Fibroblast of the aortic adventitia (primary cell): ENCODE results near the gene STK24. TPM values are rescaled to one million over a fixed set of nuclear protein-coding genes. Genes with fewer than 3 reads are reported as not detected.

Source experiments
- DNase-seq: peaks from one replicate; pipeline ENCODE4 v3.0.0-alpha.2; 2010; ENCODE audit warnings: low read depth
- H3K4me3 ChIP-seq: 2 replicates; pipeline ENCODE4 v1.5.1; 2011; ENCODE audit warnings: low read depth, mild to moderate bottlenecking, control low read depth, low read length, moderate library complexity
- total RNA-seq: library from RNA; depleted of rRNA; stranded (reverse); fragments of >200 nt; gene quantifications from 2 replicates; pipeline ENCODE4 v1.2.3, GENCODE V29; 2012; ENCODE audit warnings: low replicate concordance
- TF ChIP-seq, protein P1 (sequence below): IDR thresholded peaks from 2 replicates; pipeline ENCODE4 v1.5.1; 2011; ENCODE audit warnings: mild to moderate bottlenecking, low read length, control low read depth, inconsistent platforms; ENCODE audit not compliant: insufficient read depth

The STK24 gene
- total RNA-seq, 1 donor: 64.0 TPM

DNA sequence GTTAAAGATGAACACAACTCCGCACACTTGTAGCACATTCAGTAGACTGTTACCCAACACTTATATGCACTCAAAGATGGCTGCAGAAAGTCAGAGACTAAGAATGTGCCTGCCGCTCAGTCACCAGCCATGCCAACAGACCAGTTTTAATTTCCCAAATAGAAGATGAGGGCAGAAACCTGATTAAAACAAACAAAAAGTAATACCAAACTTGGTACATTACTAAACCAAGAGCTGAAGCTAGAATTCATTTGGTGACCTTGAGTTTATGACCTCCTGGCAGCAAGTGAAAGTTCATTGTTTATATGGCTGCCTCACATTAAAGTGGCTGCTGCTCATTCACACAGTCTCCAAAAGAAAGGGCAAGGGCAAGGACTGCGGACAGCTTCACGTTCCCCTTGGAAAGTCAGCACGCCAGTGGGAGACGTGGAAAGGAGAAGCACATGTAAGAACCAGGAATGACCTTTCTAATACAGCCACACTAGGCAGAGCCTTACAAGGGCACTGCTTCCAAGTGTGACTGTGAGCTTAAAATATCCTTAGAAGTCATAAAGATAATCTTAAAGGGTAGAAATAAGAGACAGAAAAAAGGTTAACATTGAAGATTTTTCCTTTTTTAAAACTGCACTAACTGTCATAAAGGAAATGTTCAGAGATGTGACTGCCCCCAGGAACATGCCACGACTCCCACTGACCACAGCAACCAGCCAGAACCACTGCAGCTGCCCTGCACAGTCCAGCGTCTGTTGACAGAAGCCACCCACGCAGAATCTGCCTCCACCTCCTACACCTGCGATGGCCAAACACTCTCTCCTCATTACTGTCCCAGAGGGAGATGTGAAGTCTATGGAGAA is 73.5 kb downstream of the STK24 start:
- peak overlapping the region; percentile 34 for H3K4me3 ChIP-seq
- TF ChIP-seq, protein P1, sequence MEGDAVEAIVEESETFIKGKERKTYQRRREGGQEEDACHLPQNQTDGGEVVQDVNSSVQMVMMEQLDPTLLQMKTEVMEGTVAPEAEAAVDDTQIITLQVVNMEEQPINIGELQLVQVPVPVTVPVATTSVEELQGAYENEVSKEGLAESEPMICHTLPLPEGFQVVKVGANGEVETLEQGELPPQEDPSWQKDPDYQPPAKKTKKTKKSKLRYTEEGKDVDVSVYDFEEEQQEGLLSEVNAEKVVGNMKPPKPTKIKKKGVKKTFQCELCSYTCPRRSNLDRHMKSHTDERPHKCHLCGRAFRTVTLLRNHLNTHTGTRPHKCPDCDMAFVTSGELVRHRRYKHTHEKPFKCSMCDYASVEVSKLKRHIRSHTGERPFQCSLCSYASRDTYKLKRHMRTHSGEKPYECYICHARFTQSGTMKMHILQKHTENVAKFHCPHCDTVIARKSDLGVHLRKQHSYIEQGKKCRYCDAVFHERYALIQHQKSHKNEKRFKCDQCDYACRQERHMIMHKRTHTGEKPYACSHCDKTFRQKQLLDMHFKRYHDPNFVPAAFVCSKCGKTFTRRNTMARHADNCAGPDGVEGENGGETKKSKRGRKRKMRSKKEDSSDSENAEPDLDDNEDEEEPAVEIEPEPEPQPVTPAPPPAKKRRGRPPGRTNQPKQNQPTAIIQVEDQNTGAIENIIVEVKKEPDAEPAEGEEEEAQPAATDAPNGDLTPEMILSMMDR: no peak
- DNase-seq: no peak

DNA sequence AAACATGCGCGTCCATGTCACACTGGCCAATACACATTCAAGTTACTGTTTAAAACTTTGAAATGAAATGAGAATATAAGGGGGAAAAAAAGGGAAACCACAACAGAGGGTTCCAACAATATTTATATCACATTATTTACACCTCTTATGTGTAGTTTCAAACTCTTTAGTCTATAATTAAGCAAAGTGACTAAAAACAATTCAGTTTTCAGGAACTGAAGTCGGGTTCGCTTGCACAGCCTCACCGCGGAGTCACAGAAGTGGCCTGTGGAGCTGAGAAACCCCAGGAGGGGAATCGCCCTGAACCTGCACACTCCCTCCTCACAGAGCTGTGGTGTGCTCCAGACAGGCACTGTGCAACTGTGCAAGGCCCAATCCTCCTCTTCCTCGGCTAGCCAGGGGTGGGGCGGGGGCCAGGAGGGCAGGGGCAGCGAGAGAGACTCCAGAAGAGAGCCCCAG is 75.9 kb downstream of the STK24 start:
- TF ChIP-seq, protein P1: no peak
- DNase-seq: no peak
- no peak overlapping the region for H3K4me3 ChIP-seq

DNA sequence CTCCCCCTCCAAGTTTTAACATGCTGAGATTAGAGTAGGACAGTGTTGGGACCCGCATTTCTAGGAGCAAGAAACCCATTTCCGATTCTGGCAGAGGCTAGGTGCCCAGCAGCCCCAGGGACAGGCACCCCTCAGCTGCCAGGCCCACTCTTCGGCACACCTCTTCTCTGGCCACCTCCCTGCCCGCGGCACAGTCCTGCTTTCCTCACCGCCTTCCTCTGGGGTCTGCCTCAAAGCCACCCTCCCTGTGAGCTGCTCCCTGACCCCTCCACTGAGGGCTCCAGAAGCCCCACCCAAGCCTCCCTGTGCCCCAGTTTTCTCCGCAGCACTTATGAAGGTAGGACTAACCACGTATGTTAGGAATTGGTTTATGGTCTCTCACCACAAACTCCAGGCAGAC is 79.9 kb downstream of the STK24 start:
- TF ChIP-seq, protein P1: no peak
- no peak for DNase-seq

DNA sequence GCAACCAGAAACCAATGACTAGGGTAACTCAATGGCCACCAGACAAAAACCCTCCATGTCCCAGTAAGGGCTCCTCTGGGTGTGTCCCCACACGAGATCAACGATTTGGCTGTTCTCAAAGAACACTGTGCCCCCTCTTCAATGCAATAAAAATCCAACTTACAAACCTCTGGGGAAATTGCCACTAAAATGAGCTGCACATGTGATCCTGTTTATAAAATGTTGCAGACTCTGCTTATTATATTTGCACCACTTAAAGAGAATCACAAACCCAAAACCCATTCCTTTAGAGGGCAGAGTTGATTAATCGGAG is 80.5 kb downstream of the STK24 start:
- TF ChIP-seq, protein P1: no peak
- DNase-seq: no peak
- H3K4me3 ChIP-seq: no peak overlapping the region

More for the DNA sequence above, 79.9 kb downstream of the STK24 start:
- H3K4me3 ChIP-seq: no peak overlapping the region

DNA sequence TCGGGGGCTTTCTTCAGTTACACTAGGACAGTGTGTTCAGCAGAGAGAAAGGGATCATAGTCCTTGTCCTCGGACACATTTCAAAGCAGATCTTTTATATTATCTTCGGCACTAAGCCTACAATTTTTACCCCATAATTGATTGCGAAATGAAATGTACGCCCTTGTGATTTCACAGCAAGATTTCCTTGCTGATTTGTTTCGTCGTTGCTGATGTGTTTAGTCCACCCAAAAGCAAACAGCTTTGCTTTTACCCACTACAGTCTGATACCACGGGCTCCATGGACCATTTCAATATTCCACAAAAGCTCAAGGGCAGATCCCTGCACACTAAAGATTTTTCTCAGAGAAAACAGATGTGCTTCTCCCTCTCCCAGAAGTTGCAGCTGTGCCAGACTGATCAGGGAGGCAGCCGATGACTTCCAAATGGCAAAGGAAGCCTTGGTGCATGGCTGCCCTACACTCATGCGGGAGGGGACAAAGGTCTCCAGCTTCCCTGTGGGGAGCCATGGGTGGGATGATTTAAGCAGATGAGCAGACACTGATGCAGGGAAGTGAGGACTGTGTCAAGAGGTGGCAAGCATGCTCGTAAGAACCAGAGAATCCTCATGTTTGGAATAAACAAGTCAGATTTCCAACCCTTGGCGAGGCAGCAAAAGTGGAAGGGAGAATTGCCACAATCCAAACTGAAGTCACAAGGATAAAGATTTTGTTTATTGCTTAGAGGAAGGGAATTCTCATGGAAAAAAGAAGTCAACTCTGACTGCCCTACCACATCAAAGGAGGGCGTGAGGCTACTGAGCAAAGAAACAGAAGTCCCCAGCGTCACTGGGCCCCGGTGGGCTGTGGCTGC is 81.1 kb downstream of the STK24 start:
- DNase-seq: peak; percentile 64
- TF ChIP-seq, protein P1: no peak
- peak overlapping the region; percentile 31 for H3K4me3 ChIP-seq

DNA sequence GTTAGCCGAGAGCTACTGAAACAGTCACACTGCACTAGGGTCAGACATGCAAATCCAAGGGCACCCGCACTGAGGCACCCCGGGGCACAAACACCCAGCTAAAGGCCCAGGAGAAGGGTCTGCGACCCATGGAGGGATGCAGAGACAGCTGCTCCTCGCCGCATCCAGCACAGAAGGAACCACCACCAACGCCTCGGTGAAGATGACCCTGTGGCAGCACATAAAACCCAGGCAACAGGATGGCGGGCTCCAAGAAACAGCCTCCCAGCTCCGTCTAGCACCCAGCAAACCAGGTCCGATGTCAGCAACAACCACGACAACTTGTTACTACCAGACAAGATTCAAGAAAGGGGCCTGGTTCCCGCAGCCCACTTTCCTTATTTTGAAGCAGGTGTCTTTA is 82.1 kb downstream of the STK24 start:
- no peak overlapping the region for H3K4me3 ChIP-seq
- no peak for DNase-seq
- TF ChIP-seq, protein P1: no peak
